DND-41 (cell line): Measurements from ENCODE around the gene HMCN2.

Experiments used
- ATAC-seq: fragments of 200-7000 bp; cut with Tn5 transposase; 3 replicates; pipeline ENCODE4 v1.9.1; 2021; ENCODE audit warnings: low read depth; ENCODE audit not compliant: insufficient read depth
- DNase-seq: peaks from one replicate; pipeline ENCODE4 v3.0.0-alpha.2; 2020
- H2AFZ ChIP-seq: 2 replicates; pipeline ENCODE4 v1.6.0; 2012; ENCODE audit warnings: low read depth, low read length
- H3K27ac ChIP-seq: 2 replicates; pipeline ENCODE4 v1.5.1; 2012; ENCODE audit warnings: low read length, inconsistent platforms
- H3K27me3 ChIP-seq: fragments of 200-600 bp; sonication (generic); 2 replicates; pipeline ENCODE4 v1.6.0; 2012; ENCODE audit warnings: low read length, mild to moderate bottlenecking, inconsistent platforms; ENCODE audit not compliant: insufficient read depth, poor library complexity
- H3K36me3 ChIP-seq: 2 replicates; pipeline ENCODE4 v1.5.1; 2012; ENCODE audit warnings: low read length, inconsistent platforms; ENCODE audit not compliant: insufficient read depth
- H3K4me1 ChIP-seq: 2 replicates; pipeline ENCODE4 v1.5.1; 2012; ENCODE audit warnings: mild to moderate bottlenecking, low read length; ENCODE audit not compliant: insufficient read depth
- H3K4me2 ChIP-seq: 2 replicates; pipeline ENCODE4 v1.6.0; 2012; ENCODE audit warnings: mild to moderate bottlenecking, moderate library complexity, low read length, inconsistent platforms; ENCODE audit not compliant: insufficient read depth
- H3K4me3 ChIP-seq, 2 experiments: fragments of 200-600 bp in 1 of 2; shearing (Covaris generic) in 1 of 2; 2 replicates each; pipeline ENCODE4 v1.5.1; 2012 to 2016; ENCODE audit warnings: inconsistent platforms in 2 of 2, low read length in 2 of 2, mild to moderate bottlenecking in 2 of 2, low read depth in 1 of 2, moderate library complexity in 1 of 2
- H3K79me2 ChIP-seq: 2 replicates; pipeline ENCODE4 v1.6.0; 2012; ENCODE audit warnings: low read length, inconsistent platforms; ENCODE audit not compliant: insufficient read depth
- H3K9ac ChIP-seq: 2 replicates; pipeline ENCODE4 v1.6.0; 2012; ENCODE audit warnings: low read depth, mild to moderate bottlenecking, inconsistent platforms, low read length, moderate library complexity
- H3K9me3 ChIP-seq: 2 replicates; pipeline ENCODE4 v1.5.1; 2012; ENCODE audit warnings: low read length, moderate library complexity, mild to moderate bottlenecking, inconsistent platforms; ENCODE audit not compliant: insufficient read depth, severe bottlenecking
- H4K20me1 ChIP-seq: 2 replicates; pipeline ENCODE4 v1.6.0; 2012; ENCODE audit warnings: low read length; ENCODE audit not compliant: insufficient read depth
- EZH2 ChIP-seq: IDR thresholded peaks from 3 replicates; pipeline ENCODE4 v1.6.1; 2012; ENCODE audit warnings: borderline replicate concordance, low read depth, mild to moderate bottlenecking, moderate library complexity, low read length, inconsistent platforms; ENCODE audit not compliant: severe bottlenecking
- TF ChIP-seq, protein P1 (sequence below): IDR thresholded peaks from 2 replicates; pipeline ENCODE4 v1.5.1; 2012; ENCODE audit warnings: borderline replicate concordance, low read length, moderate library complexity, mild to moderate bottlenecking; ENCODE audit not compliant: poor library complexity, severe bottlenecking; ENCODE audit errors: extremely low read depth

The HMCN2 gene

DNA sequence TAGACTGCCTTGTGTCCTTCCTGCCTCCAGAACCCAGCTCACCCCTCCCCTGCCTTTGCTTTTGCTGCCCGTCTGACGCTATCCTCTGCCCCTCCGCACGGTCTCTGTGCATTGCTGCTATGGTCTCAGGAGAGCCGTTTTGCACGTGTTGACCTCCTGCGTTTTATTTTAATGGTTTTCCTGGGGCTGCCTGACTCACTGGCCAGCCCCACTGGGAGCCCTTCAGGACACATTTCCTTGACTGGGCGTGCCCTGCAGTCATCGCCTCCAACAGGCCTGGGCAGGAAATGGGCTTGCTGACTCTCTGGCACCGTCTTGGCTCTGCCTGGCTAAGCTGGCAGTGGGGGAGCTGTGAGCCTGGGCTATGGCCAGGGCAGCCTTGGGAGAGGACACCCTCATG lies 161.3 kb downstream of the HMCN2 start:
- no peaks in the 10 kb centered on the region for H4K20me1 ChIP-seq
- no peak overlapping the region for H3K4me2 ChIP-seq
- H3K27me3 ChIP-seq, result no peaks in the 10 kb centered on the region
- no peak for TF ChIP-seq EZH2
- TF ChIP-seq, protein P1, sequence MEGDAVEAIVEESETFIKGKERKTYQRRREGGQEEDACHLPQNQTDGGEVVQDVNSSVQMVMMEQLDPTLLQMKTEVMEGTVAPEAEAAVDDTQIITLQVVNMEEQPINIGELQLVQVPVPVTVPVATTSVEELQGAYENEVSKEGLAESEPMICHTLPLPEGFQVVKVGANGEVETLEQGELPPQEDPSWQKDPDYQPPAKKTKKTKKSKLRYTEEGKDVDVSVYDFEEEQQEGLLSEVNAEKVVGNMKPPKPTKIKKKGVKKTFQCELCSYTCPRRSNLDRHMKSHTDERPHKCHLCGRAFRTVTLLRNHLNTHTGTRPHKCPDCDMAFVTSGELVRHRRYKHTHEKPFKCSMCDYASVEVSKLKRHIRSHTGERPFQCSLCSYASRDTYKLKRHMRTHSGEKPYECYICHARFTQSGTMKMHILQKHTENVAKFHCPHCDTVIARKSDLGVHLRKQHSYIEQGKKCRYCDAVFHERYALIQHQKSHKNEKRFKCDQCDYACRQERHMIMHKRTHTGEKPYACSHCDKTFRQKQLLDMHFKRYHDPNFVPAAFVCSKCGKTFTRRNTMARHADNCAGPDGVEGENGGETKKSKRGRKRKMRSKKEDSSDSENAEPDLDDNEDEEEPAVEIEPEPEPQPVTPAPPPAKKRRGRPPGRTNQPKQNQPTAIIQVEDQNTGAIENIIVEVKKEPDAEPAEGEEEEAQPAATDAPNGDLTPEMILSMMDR, result no peak
- no peak overlapping the region for H3K27ac ChIP-seq
- no peak overlapping the region for H3K9ac ChIP-seq
- no peaks in the 10 kb centered on the region for H3K9me3 ChIP-seq
- H3K4me3 ChIP-seq, result no peak overlapping the region
- no peaks in the 10 kb centered on the region for H3K4me1 ChIP-seq
- H3K79me2 ChIP-seq, result no peaks in the 10 kb centered on the region
- ATAC-seq, result no peak
- no peaks in the 10 kb centered on the region for H3K36me3 ChIP-seq
- no peak overlapping the region for H2AFZ ChIP-seq
- DNase-seq, result no peak

DNA sequence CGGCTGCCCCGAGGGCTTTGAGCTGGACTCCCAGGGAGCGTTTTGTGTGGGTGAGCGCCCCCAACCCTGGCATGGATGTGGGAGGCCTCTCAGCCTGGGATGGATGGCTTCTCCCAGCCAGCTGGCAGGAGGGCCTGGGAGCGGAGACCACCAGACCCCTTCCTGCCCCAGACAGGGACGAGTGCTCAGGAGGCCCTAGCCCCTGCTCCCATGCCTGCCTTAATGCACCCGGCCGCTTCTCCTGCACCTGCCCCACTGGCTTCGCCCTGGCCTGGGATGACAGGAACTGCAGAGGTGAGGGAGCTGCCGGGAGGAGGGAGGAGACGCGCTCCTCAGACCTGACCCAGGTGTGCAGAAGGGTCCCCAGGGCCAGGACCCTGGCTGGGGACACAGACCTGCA lies 161.8 kb downstream of the HMCN2 start:
- H3K4me1 ChIP-seq, result no peaks in the 10 kb centered on the region

DNA sequence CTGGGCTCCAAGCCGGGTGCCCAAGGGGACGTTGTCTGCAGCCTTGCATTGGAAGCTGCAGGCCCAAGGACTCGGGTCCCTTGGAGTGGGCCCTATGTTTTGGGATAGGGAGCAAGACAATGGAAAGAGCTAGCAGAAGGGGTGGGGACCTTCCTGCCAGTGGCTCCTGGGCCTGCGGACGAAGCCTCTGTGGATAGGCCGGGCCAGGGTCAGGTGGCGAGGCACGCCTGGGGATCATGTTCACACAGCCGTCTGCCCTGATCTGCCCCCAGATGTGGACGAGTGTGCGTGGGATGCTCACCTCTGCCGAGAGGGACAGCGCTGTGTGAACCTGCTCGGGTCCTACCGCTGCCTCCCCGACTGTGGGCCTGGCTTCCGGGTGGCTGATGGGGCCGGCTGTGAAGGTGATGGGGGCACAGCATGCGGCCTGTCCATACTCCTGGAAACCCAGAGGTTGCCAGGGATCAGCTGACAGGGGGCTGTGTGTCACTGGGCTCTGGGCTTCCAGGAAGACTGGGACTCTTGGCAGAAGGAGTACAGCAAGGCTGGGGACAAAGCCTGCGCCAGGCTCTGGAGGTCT lies 162.6 kb downstream of the HMCN2 start:
- TF ChIP-seq EZH2, result no peak
- TF ChIP-seq, protein P1, result no peak
- Histone ChIP-seq H4K20me1 (no peaks in the 10 kb centered on the region), H3K4me3 (no peak overlapping the region), H2AFZ (no peak overlapping the region), H3K36me3 (no peaks in the 10 kb centered on the region), H3K79me2 (no peaks in the 10 kb centered on the region), H3K9me3 (no peaks in the 10 kb centered on the region), H3K27ac (no peak overlapping the region), H3K27me3 (no peaks in the 10 kb centered on the region), H3K4me1 (no peaks in the 10 kb centered on the region), H3K4me2 (no peak overlapping the region), H3K9ac (no peak overlapping the region)
- DNase-seq, result no peak
- no peak for ATAC-seq

More for the DNA sequence above, 161.8 kb downstream of the HMCN2 start:
- Histone ChIP-seq H3K27ac (no peak overlapping the region), H3K4me2 (no peak overlapping the region), H3K27me3 (no peaks in the 10 kb centered on the region), H2AFZ (no peak overlapping the region), H3K9ac (no peak overlapping the region), H3K9me3 (no peaks in the 10 kb centered on the region), H3K79me2 (no peaks in the 10 kb centered on the region), H3K36me3 (no peaks in the 10 kb centered on the region), H3K4me3 (no peak overlapping the region), H4K20me1 (no peaks in the 10 kb centered on the region)
- DNase-seq, result no peak
- ATAC-seq, result no peak
- no peak for TF ChIP-seq EZH2
- TF ChIP-seq, protein P1, result no peak

DNA sequence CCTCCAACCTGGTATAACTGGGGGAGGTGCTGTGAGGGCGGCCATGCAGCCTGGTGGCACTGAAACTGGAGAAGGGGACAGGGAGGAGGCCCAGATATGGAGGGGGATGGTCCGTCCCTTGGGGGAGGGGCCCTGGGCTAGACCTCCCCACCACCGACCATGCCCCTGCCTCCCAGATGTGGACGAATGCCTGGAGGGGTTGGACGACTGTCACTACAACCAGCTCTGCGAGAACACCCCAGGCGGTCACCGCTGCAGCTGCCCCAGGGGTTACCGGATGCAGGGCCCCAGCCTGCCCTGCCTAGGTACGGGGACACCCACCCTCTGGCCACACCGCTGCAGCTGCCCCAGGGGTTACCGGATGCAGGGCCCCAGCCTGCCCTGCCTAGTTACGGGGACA lies 163.8 kb downstream of the HMCN2 start:
- DNase-seq (no peak), ATAC-seq (no peak)
- H3K27me3 ChIP-seq, result no peaks in the 10 kb centered on the region
- no peak overlapping the region for H3K9ac ChIP-seq
- H3K4me2 ChIP-seq, result no peak overlapping the region
- no peak overlapping the region for H3K4me3 ChIP-seq
- no peaks in the 10 kb centered on the region for H3K36me3 ChIP-seq
- H3K4me1 ChIP-seq, result no peaks in the 10 kb centered on the region
- TF ChIP-seq, protein P1, result no peak
- no peak for TF ChIP-seq EZH2
- H3K9me3 ChIP-seq, result no peaks in the 10 kb centered on the region
- H2AFZ ChIP-seq, result no peak overlapping the region
- no peaks in the 10 kb centered on the region for H3K79me2 ChIP-seq
- H4K20me1 ChIP-seq, result no peaks in the 10 kb centered on the region
- H3K27ac ChIP-seq, result no peak overlapping the region
